Activated CD4-positive, CD25-positive, alpha-beta regulatory T cell treated with anti-CD3 and anti-CD28 coated beads, Interleukin-2, amount 50 U/mL, for 24 hours (primary cell): ENCODE results near the gene KIAA0040.

Experiments used
- ATAC-seq, 2 donors: fragments of 150-1000 bp; cut with Tn5 transposase; one replicate each; pipeline ENCODE4 v1.10.0; 2021; ENCODE audit warnings: mild to moderate bottlenecking in 1 of 2, moderate library complexity in 1 of 2

Gene KIAA0040

GRCh38 chr1:175169286-175170018 is 23.1 kb downstream of the KIAA0040 start:
- ATAC-seq: peak; percentile 48 to 53

DNA sequence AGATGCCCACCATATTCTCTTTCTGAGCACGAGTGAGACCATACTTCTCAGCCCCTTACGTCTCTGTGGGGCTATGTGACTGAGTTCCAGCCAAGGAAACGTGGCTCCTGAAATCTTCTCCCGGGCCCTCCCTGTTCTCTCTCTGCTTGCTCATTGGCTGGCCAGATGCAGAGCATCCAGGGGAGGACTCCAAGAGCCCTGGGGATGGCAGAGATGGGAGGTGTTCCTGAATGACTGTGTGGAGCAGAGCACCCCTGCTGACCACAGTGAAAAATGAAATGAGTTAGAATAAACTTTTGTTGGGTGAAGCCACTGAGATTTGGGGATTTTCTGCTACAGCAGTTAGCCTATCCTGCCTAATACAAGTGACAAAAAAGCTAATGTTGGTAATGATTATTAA is 23.8 kb downstream of the KIAA0040 start:
- ATAC-seq: no peak

GRCh38 chr1:175167861-175168260 is 24.7 kb downstream of the KIAA0040 start:
- ATAC-seq: no peak

DNA sequence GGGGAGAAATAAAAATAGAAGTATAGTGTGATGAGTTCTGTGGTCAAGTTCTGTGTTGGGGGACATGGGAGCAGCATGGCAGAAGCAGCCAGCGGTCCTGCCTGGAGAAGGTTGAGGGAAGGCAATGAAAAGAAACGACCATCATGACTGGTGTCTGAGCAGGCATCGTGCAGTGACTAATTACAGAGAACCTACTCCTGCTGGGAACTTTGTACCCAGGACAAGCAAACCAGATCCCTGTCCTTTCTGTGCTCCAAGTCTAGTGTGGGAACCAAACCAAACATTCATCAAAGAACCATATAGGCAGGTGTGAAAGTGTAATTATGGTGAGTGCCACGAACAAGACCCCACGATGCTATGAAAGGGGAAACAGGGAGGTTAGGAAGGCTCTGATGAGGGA is 25.8 kb downstream of the KIAA0040 start:
- ATAC-seq: no peak

DNA sequence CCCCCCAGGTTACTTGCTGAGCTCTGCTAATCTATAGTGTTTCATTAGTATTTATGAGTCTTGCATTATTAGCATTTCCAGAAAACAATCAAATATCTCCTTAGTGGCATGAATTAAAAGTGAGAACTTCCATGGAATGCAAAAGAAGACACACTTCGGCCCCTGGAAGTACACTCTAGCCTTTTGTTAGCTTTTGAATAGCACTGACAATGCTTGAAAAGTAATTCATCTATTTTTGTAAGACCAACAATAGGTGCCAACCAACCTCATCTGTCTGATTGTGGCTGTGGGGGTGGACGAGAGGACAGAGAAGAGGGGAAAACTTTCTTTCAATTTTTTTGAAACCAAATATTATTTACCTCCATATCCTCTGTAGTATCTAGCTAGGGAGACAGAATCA is 27.8 kb downstream of the KIAA0040 start:
- no peak for ATAC-seq

GRCh38 chr1:175163702-175164101 is 28.9 kb downstream of the KIAA0040 start:
- ATAC-seq: no peak

- ATAC-seq: no peak
These were observed 29.6 kb downstream of the KIAA0040 start for GRCh38 chr1:175162955-175163354.

- ATAC-seq: no peak
These were observed 34.4 kb downstream of the KIAA0040 start for GRCh38 chr1:175158170-175158591.

DNA sequence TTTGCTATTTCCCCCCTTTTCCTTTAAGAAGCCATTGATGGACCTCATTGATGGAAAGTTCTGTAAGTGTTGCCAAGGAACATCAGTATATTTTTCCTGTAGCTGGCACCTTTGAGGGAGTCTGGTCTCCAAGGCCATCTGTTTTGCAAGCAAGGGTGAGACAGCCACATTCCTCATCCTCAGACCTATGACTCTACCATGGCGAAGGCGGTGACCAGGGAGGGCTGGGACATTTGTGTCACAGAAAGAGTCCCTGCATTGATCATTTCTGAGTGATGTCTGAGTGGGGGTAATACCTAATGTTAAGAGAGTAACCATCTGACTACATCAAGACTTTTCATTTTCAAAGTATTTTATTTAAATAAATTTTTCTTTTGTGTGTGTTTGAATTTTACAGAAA is 35.4 kb downstream of the KIAA0040 start:
- ATAC-seq: no peak

- ATAC-seq: no peak
These were observed 36.6 kb downstream of the KIAA0040 start for GRCh38 chr1:175155936-175156335.

GRCh38 chr1:175155473-175155856 is 37.1 kb downstream of the KIAA0040 start:
- no peak for ATAC-seq

DNA sequence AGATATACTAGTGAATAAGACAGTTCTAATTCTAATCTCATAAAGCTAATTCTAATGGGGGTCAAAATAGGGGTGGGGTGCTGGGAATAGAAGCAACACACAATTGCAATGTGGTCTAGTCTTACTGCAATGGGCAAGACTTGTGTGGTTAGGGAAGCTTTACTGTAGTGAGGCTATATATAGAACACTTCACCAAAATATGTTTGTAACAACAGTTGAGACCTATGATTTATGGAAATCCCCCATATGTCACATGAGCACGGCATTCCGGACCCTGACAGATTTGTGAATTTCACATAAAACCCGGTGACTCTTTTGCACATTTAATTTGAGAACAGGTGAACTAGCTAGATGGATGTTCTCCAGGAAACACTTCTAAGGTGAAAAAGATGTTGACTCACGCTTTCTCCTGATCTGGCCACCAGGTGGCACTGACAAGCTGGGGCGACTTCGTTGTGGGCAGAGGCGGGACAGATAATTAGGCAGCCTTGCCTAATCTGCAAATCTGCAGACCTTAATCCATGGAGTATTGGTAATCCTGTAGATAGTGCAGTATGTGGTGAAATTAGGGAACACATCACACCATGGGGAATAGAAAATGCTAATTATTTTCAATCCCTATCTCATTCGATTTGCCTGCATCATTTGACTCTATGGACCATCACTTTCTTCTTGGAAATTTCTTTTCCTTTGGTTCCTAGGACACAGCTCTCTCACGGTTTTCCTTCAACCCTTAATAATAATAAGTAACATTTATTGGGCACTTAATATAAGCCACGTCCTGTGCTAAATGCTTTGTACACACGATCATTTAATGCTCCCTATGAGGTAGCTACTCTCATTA is 37.7 kb downstream of the KIAA0040 start:
- peak; percentile 59 to 62 for ATAC-seq

DNA sequence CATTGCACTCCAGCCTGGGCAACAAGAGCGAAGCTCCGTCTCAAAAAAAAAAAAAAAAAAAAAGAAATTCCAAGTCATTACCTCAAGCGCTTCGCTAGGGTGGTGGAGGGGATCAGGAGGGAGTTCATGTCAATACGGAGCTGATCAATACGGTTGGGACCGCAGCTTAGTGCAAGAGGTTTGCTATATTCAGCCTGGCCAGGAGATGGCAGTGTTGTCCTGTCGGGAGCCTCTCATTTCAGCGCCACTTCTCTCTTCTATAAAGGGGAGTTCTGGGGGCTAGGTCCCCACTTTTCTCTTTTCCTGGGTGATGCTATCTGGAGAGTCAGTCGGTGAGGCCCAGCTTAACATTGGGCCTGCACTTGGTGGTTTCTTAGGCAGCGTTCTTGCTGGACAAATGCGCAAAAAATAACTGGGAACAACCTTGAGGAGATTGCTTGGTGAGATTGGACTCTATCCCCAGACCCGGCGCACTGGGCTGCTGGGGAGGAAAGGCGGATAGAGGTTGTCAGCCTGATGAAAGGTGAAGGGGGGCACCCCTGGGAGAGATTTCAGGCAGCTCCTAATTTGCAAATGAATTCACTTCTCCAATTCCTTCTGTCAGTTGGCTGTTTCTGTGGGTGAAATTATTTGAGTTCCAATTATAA is 40.4 kb downstream of the KIAA0040 start:
- peak; percentile 52 to 53 for ATAC-seq

- ATAC-seq: no peak
These were observed 41.8 kb downstream of the KIAA0040 start for GRCh38 chr1:175150596-175151319.

- ATAC-seq: no peak
These were observed 44.5 kb downstream of the KIAA0040 start for GRCh38 chr1:175148068-175148467.

DNA sequence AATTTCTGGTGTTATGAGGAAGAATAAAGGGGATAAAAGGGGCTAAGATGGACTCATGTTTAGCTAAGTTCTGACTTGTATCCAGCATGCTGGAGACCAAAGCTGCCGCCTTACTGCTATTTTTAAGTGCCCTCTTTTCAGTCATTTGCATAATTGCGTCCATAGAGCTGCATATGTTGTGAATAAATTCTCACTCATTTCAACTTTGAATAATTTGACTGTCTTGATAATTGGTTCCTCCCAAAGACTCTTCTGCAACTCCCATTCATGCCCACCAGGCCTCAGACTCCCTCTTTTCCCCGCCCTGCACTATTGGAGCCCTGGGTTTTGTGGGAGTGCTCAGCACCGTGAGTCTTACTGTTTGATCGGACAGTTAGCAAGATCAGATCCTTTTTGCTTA is 45.0 kb downstream of the KIAA0040 start:
- no peak for ATAC-seq

DNA sequence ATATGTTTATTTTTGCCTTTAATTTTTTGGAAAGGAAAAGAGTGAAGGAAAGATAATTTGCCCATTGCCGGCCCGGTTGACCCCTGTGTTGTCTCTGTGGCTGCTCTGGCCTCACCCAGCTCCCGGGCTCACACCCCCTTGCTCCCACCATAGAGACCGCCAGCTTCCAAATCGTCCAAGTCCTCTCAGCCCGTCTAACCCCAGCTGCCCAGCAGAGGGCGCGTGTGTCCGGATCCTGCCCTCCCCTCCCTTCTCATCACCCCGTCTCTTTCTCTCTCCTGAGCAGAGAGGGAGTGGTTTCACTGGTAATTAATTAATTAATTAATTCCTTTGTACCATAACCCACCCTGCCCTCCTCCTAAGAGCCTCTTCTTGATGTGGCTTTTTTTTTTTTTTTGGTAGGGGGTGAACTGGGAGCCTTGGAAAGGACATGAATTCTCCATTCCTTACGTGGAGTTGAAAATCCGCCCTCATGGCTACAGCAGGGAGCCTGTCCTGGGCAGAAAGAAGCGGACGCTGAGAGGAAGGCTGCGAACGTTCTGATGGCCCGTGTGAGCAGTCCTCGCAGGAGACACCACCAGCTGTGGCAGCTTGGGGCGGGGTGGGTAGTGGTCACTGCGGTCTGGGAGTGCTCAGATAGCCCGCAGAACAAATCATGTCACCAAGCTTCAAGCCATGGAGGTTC is 45.9 kb downstream of the KIAA0040 start:
- ATAC-seq: peak; percentile 51 to 69

- ATAC-seq: no peak
These were observed 46.6 kb downstream of the KIAA0040 start for GRCh38 chr1:175145899-175146528.

DNA sequence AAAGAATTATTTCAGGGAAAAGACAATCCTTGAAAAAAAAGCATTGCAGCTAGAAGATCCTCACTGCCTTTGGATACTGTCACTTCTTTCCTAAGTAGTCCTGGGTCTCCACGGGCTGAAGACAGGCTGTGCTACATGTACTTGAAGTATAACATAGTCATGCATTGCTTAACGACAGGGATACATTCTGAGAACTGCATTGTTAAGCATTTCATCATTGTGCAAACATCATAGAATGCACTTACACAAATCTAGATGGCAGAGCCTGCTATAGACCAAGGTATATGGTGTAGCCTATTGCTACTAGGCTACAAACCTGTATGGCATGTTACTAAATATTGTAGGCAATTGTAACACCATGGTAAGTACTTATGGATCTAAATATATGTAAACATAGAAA is 54.0 kb downstream of the KIAA0040 start:
- ATAC-seq: no peak

- ATAC-seq: no peak
These were observed 55.2 kb downstream of the KIAA0040 start for GRCh38 chr1:175137369-175137768.

DNA sequence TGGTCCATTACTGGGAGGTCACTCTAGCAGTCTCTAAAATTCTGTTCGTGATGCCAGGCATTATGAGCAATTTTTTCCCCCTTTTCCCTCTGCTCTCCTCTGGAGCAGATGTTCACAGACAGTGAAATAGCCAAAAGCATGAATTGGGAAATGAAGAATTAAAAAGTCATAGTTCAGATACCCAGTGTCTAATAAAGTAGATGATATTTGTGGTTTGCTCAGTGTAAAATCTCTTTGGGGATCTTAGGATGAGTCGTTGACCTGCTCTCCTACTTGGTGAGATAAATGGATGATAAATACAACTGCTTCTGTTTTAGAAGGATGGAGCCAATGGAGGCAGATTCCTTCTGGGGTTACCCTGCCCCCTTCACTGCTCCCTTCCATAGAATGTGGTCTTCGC is 56.3 kb downstream of the KIAA0040 start:
- ATAC-seq: no peak

- ATAC-seq: no peak
These were observed 58.1 kb downstream of the KIAA0040 start for GRCh38 chr1:175134500-175134899.
